Aorta (tissue), 5 donors: ENCODE measurements around the gene ZHX3. TPM values are rescaled to one million over a fixed set of nuclear protein-coding genes. Genes with fewer than 3 reads are reported as not detected.
"Not testable (repeated sequence)": the region's sequence is repeated elsewhere in the genome, so short reads cannot be mapped to it uniquely, and the experiment has no call there.

Experiments
- ATAC-seq: fragments of 200-7000 bp; cut with Tn5 transposase; one replicate; pipeline ENCODE4 v1.9.1; 2022; ENCODE audit warnings: moderate library complexity; ENCODE audit not compliant: low FRiP score
- DNase-seq, 2 donors: peaks; one replicate each; pipeline ENCODE4 v3.0.0-alpha.2; 2020
- H3K27ac ChIP-seq, 2 donors: one replicate each; pipeline ENCODE4 v1.5.1; 2013; ENCODE audit warnings: low read length in 2 of 2, mild to moderate bottlenecking in 2 of 2, moderate library complexity in 2 of 2, control low read depth in 1 of 2, inconsistent platforms in 1 of 2, low read depth in 1 of 2
- H3K27me3 ChIP-seq, 2 donors: one replicate each; pipeline ENCODE4 v1.6.1; 2013; ENCODE audit warnings: control low read depth in 1 of 2, low read length in 1 of 2, mild to moderate bottlenecking in 1 of 2, moderate library complexity in 1 of 2; ENCODE audit not compliant: insufficient read depth in 2 of 2, control insufficient read depth in 1 of 2
- H3K36me3 ChIP-seq, 2 donors: one replicate each; pipeline ENCODE4 v1.6.1; 2013; ENCODE audit warnings: control low read depth in 1 of 2, low read length in 1 of 2, mild to moderate bottlenecking in 1 of 2; ENCODE audit not compliant: insufficient read depth in 2 of 2, control insufficient read depth in 1 of 2
- H3K4me1 ChIP-seq, 2 donors: one replicate each; pipeline ENCODE4 v1.6.1; 2013; ENCODE audit warnings: low read length in 2 of 2, control low read depth in 1 of 2, mild to moderate bottlenecking in 1 of 2, moderate library complexity in 1 of 2; ENCODE audit not compliant: insufficient read depth in 2 of 2, control insufficient read depth in 1 of 2
- H3K4me3 ChIP-seq, 2 donors: one replicate each; pipeline ENCODE4 v1.5.1; 2013; ENCODE audit warnings: low read length in 2 of 2, control low read depth in 1 of 2, mild to moderate bottlenecking in 1 of 2
- H3K9me3 ChIP-seq: one replicate; pipeline ENCODE4 v1.6.1; 2013; ENCODE audit warnings: mild to moderate bottlenecking, low read length; ENCODE audit not compliant: control insufficient read depth
- WGBS, 2 donors: extraction: QIAGEN DNeasy Blood & Tissue Kit; methylation state at CpG; one replicate each; pipeline ENCODE4 v1.1.7; 2013; 5-methylcytosine and 5-hydroxymethylcytosine counted together
- intact Hi-C, 2 donors: fragments of 100-400 bp; cut with DNase I; formaldehyde crosslinking; loops; one replicate each; pipeline versions ENCODE4 v1.14.2 to v1.15.0; 2022
- polyA plus RNA-seq, 2 donors: library from polyadenylated mRNA; stranded (reverse); fragments of 200-250 nt; gene quantifications; one replicate each; pipeline ENCODE4 v1.2.3, GENCODE V29; 2013
- total RNA-seq, 2 donors: library from RNA; stranded (reverse); fragmentation: NEBNext Ultra II Directional; extraction: Animal tissue kit (Norgen Biotek cat#: 25700); gene quantifications; one replicate each; pipeline ENCODE4 v1.2.1, GENCODE V29; 2021
- donor health status: healthy with polysubstance abuse.
- donor health status: Bipolar disorder and iron deficiency.
- donor health status: DM: no; HTN: no; CAD: no.
- donor health status: DM: no; HTN: no; CAD: no.
- donor health status: DM: yes; HTN: yes; CAD: no.

Gene ZHX3
- total and polyA plus RNA-seq, 4 donors: 11.0 to 98.6 (median 38.8) TPM

DNA sequence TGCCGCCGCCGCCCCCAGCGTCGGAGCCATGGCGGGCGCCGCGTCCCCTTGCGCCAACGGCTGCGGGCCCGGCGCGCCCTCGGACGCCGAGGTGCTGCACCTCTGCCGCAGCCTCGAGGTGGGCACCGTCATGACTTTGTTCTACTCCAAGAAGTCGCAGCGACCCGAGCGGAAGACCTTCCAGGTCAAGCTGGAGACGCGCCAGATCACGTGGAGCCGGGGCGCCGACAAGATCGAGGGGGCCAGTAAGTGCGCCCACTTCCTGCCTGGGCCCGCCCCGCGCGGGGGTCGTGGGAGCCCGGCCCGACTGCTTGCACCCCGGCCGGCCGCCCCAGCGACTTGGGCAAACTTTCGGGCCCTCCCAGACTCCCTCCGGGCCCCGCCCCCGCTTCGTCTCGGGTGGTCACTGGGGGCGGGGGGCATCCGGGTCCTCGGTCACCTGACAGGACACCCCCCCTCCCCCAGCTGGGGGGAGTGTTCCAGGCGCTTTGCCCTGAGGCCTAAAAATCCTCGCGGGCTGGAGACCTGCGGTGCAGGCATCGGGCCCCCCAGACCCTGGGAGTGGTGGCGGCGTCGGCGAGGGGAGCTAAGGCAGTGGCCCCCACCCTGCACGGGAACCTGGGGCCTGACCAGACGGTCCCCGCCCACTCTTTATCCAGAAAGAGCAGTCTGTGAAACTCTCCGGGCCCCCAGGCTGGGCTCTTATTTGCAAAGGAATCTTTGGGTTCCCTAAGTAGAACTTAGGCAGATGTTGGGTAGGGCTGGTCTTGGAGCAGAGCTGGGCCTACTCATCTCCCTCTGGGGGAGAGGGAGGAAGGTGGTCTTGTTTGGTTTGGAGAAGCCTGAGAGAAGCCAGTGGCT lies 179.7 kb downstream of the ZHX3 start:
- WGBS, 2 donors: 1% methylated on average over 54 to 66 of the region's 66 CpGs
- Histone ChIP-seq H3K4me3 (peak overlapping the region; percentile 59 to 84), H3K36me3 (no peaks in the 10 kb centered on the region), H3K27ac (peak overlapping the region; percentile 60 to 72), H3K9me3 (no peaks in the 10 kb centered on the region), H3K27me3 (no peaks in the 10 kb centered on the region), H3K4me1 (no peaks in the 10 kb centered on the region)
- peak; percentile 85 to 90 for DNase-seq
- peak; percentile 70 for ATAC-seq
- intact Hi-C loops: no loop called here

- 0% methylated on average over 85 to 121 of the region's 121 CpGs for WGBS, 2 donors
- Histone ChIP-seq H3K36me3 (no peaks in the 10 kb centered on the region), H3K4me3 (peak within 1 kb of the TSS; percentile 59 to 84), H3K4me1 (no peaks in the 10 kb centered on the region), H3K9me3 (no peaks in the 10 kb centered on the region), H3K27ac (peak within 1 kb of the TSS; percentile 72 to 91), H3K27me3 (no peaks in the 10 kb centered on the region)
- intact Hi-C loops: no loop called here
- DNase-seq (peak; percentile 92 to 95), ATAC-seq (peak; percentile 91)
These were observed 180.6 kb downstream of the ZHX3 start, which contains the start of gene PLCG1 for GRCh38 chr20:41136680-41137613. Gene PLCG1 (plus strand): TSS chr20:41137543. CDS start chr20:41137642, 99 bp downstream.

DNA sequence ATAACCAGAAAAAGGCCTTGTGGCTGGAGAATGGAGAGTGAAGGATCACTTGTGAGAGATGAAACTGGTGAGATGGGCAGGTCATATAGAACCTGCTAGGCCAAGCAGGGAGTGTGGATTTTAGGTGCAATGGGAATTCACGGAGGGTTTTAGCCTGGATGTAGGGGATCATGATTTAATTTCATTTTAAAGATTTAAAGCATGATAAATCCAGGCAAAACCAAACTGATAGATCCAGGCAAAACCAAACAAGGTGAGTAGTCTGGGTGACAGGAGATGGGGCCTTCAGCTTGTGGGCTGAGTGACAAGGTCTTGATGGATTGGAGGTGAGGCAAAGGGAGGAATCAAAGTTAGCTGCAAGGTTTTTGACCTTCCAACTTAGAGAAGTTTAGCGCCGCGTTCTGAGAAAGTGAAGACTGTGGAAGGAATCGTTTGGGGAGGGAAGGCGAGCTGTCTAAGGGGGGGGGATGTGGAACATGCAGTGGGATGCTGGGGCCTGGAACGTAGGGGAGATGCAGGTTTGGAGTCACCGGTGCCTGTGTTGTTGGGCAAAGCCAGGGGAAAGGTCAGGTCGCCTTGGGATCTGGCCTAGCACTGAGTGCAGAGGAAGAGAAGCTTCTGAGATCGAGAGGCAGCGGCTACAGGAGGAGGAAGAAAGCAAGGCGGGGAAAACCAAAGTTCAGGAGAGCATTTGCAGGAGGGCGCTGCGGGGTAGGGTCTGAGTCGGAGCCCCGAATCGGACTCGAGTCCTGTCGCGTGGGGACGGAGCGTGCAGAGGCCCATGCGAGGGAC lies 181.4 kb downstream of the ZHX3 start:
- no peaks in the 10 kb centered on the region for H3K4me1 ChIP-seq
- H3K9me3 ChIP-seq: no peaks in the 10 kb centered on the region
- intact Hi-C loops: no loop called here
- no peaks in the 10 kb centered on the region for H3K27me3 ChIP-seq
- H3K4me3 ChIP-seq: peak overlapping the region; percentile 7 to 84
- DNase-seq: no peak
- no peak for ATAC-seq
- H3K27ac ChIP-seq: peak overlapping the region in 1 of 2 donors; percentile 14
- no peaks in the 10 kb centered on the region for H3K36me3 ChIP-seq
- WGBS, 2 donors: 34 to 37% methylated on average over 23 of the region's 23 CpGs

GRCh38 chr20:41135187-41135887 lies 182.2 kb downstream of the ZHX3 start:
- H3K9me3 ChIP-seq: no peaks in the 10 kb centered on the region
- intact Hi-C loops: no loop called here
- ATAC-seq: no peak
- no peaks in the 10 kb centered on the region for H3K4me1 ChIP-seq
- no peak for DNase-seq
- H3K27me3 ChIP-seq: no peaks in the 10 kb centered on the region
- no peaks in the 10 kb centered on the region for H3K36me3 ChIP-seq
- WGBS, 2 donors: 67 to 68% methylated on average over 13 of the region's 13 CpGs
- H3K4me3 ChIP-seq: no peak overlapping the region
- H3K27ac ChIP-seq: no peak overlapping the region

DNA sequence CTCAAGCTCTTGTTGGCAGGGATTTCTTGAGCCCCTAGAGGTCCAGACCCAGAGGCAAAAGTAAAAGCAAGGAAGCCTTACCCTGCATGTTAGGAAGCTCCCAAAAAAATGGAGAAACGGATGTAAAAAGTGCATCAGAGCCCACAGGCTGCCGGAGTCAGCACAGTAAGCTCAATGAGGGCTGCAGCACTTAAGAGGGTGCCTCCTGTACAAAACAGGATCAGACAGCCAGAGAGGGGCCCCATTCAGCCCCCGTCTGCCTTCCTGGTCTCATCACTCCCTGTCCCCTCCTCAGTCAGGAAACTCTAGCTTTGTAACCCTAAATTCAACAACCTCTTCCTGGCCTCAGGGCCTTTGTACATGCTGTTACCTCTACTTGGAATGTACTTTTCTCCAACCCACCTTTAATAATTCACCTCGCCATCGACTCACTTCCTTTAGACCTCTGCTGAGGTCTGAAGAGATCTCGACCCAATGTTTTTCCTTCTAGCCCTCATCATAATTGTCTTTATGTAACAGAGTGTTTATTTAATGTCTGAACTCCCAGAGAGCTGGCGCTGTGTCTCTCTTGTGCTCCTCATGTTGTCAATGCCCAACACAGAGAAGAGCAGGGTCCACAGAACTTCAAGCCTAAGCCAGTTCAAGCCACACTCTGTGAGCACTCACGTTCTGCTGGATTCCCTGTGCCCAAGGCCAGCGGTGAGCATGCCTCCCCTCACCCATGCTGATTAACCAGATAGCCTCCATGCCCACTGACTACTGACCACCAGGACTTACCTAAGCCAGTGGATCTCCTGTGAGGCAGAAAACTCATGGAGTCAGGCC lies 183.0 kb downstream of the ZHX3 start:
- Histone ChIP-seq H3K4me3 (no peak overlapping the region), H3K27ac (no peak overlapping the region), H3K9me3 (no peaks in the 10 kb centered on the region), H3K27me3 (no peaks in the 10 kb centered on the region), H3K36me3 (no peaks in the 10 kb centered on the region), H3K4me1 (no peaks in the 10 kb centered on the region)
- intact Hi-C loops: no loop called here
- 86% methylated on average over 8 to 9 of the region's 9 CpGs for WGBS, 2 donors
- ATAC-seq (no peak), DNase-seq (no peak)

DNA sequence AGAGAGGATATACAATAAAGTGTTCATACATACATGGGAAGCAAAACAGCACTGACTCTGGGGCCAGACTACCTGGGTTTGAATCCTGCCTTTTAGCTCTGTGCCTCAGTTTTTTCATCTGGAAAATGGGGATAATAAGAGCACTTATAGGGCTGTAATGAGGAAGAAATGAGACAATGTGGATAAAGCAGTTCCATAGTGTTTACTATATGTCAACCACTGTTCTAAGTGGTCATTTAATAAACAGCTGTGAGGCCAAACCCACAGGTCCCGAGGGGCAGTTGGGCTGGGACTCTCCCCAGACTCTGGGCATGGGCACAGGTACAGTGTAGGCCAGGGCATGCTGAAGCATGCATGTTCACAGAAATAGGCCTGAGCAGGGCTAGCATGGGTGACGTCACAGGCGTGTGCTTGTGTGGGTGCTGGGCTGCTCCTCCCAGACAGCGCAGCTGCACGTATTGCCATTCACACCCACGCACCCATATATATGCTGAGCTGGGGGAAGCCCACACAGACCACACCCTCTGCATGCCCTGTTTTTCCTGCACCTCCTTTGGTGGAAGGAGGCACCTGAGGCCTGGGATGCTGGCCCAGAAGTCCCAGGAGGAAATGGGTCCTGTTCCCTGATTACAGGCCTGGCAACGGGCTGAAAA lies 183.7 kb downstream of the ZHX3 start:
- Histone ChIP-seq H3K4me1 (no peaks in the 10 kb centered on the region), H3K36me3 (no peaks in the 10 kb centered on the region), H3K27me3 (no peaks in the 10 kb centered on the region), H3K27ac (no peak overlapping the region), H3K9me3 (no peaks in the 10 kb centered on the region), H3K4me3 (no peak overlapping the region)
- 76 to 82% methylated on average over 7 of the region's 7 CpGs for WGBS, 2 donors
- DNase-seq: no peak
- intact Hi-C loops: no loop called here
- ATAC-seq: no peak

- H3K9me3 ChIP-seq, H3K4me1 ChIP-seq, DNase-seq, H3K27ac ChIP-seq, ATAC-seq, H3K4me3 ChIP-seq, H3K36me3 ChIP-seq, intact Hi-C loops, H3K27me3 ChIP-seq: not testable (repeated sequence)
- 88 to 89% methylated on average over 9 of the region's 9 CpGs for WGBS, 2 donors
These were observed 185.1 kb downstream of the ZHX3 start for GRCh38 chr20:41132388-41132775.
